HG02943 (cell line): ENCODE data around the gene GAB3.

Experiments used
- ATAC-seq: cut with Tn5 transposase; IDR thresholded peaks from one replicate; pipeline ENCODE4 v1.9.1; 2021; ENCODE audit warnings: mild to moderate bottlenecking, low read depth, moderate library complexity; ENCODE audit not compliant: unreplicated experiment

GAB3 gene, protein sequence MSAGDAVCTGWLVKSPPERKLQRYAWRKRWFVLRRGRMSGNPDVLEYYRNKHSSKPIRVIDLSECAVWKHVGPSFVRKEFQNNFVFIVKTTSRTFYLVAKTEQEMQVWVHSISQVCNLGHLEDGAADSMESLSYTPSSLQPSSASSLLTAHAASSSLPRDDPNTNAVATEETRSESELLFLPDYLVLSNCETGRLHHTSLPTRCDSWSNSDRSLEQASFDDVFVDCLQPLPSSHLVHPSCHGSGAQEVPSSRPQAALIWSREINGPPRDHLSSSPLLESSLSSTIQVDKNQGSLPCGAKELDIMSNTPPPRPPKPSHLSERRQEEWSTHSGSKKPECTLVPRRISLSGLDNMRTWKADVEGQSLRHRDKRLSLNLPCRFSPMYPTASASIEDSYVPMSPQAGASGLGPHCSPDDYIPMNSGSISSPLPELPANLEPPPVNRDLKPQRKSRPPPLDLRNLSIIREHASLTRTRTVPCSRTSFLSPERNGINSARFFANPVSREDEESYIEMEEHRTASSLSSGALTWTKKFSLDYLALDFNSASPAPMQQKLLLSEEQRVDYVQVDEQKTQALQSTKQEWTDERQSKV

DNA sequence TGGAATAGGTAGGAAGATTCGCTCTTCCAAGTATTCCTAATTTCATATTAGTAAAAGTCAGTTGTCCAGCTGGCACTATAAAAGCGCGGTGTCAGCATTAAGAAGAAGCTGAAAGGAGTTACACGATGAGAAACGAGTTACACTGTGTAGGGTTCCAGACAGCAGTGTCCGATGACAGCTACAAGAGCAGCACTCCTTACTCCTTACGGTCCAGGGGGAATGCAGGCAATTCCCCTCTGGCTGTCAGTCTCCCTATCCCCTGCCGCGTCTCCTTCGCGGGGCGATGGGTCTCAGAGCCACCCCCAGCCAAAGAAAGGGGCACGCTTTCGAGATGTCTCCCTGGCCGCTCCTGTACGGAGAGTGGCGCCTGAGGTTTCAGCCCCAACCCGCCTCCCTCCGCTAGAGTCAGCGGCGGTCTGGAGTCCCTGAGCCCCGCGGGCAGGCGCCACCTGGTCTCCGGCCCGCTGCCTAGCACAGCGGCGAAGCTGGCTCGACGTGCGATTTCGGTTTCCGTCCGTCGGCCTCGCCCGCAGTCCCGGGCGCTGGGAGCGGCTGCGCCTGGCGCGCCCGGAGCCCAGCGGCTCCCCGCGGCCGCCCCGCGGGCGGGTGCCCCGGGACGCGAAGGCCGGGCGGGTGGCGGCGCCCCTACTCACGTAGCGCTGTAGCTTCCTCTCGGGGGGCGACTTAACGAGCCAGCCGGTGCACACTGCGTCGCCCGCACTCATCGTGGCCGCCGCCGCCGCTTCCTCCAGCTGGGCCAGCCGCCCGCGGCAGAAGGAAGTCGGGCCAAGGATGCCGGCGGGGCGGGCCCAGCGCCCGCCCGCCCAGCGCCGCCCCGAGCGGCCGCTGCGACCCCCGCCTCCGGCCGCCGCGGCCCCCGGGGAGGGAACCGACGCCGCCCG is at the start of gene GAB3:
Gene GAB3, minus strand, starts transcription at position 777 of the 902 bp plus-strand sequence. Its CDS starts 52 bp downstream, at position 725.
- no peak for ATAC-seq

DNA sequence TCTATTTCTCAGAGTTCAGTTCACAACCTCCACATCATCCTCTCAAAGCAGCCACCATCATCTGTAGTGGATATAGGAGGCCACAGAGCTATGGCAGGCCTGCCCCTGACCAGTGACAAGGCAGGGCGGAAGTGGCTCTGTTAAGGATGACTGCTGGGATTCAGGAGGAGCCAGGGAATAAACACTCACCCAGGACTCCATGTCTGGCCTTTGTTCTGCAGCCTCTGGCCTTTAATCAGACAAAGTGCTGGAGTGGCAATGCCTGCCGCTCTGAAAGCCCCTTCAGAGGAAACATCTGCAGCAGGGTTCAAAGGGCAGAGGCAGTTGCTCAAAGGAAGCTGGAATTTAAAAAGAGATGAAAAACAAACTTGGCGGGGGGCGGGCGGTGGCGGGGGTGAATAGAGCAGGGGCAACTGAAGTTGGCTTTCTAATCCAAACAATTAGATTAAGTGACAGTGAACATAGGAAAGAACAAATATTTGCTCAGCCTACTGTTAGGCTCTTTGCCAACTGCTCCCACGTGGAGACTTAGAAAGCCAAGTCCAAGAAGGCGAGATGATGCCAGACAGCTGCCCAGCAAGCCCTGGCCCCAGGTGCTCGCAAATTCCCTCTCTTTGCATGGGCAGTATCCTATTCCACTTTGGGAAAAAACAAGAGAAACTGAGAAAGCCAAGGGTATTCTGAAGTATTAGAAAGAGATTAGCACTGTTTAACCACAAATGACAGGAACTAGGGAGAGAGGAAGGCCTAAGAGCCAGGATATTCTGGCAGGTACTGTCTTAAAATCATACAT is 48.9 kb upstream of the GAB3 start:
- no peak for ATAC-seq

DNA sequence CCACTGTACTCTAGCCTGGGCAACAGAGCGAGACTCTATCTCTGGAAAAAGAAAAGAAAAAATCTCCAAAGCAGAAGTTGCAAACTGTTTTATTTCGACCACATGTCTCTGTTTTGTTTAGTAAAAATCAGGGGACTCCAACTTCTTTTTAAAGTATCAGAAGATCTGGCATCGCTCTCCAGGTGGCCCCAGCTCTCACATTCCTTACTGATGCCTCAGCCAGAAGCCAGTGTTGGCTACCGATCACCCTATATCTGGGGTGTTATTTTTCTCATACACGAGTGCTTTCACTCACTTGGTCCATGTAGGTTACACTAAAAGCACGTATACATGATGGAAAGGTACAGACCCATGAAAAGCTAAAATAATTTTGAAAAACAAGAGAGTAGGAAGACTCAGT is 46.1 kb upstream of the GAB3 start:
- no peak for ATAC-seq

DNA sequence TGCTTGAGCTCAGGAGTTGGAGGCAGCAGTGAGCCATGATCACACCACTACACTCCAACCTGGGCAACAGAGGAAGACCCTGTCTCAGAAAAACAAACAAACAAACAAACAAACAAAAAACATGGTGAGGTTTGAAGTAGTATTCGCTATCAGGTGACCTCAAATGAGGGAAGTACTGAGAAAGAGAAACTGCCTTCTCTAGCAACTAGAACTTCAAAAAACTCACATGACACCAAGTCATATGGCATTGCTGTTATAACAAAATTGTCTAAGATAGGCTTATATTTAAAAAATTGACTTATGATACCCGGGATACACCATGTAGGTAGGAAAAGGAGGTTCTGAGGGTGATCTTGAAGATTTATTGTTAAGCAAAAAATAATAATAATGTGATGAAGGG is 44.1 kb upstream of the GAB3 start:
- no peak for ATAC-seq

DNA sequence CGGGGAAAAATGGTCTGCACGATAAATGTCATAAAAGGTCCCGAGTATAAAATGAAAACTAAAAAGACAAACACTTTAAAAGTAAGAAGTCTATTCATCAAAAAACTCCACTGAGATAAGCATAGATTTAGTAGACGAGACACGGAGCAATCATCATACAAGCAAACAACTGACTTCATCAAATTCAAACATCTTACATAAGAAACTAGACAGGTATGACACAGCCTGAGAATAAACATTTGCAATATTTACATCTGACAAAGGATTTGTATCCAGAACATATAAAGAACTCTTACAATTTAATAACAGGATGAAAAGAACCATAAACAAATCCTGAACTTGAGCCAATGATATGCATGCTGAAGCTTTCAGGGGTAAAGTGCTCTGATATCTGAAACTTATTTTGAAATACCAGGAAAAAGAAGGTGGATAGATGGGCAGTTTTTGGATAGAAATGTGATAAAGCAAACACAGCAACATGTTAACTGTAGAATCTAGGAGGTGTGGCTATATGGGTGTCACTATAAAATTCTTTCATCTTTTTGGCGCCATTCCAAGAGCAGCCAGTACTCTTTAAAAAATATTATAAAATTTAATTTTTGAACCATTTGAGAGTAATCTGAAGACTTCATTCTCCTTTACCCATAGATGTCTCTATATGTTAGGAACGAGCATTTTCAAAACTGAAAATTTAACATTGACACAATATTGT is 42.4 kb upstream of the GAB3 start:
- no peak for ATAC-seq

DNA sequence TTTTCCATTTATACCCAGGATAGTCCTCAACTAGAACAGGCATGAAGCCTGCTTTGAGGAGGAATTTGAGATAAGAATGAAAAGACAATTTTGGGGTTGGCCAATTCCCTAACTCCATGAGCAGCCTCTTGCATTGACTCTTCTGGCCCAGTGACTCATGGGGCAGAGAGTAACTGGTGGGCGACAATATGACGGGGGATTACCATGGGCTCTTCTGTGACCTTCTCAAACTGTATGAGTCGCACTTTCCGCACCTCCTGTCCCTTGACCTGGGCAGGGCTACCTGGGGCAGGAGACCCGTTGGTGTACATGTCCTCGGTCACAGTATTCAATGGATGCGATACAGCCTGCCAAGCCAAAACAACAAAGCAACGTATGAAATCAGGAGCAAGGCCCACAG is 41.1 kb upstream of the GAB3 start:
- no peak for ATAC-seq

DNA sequence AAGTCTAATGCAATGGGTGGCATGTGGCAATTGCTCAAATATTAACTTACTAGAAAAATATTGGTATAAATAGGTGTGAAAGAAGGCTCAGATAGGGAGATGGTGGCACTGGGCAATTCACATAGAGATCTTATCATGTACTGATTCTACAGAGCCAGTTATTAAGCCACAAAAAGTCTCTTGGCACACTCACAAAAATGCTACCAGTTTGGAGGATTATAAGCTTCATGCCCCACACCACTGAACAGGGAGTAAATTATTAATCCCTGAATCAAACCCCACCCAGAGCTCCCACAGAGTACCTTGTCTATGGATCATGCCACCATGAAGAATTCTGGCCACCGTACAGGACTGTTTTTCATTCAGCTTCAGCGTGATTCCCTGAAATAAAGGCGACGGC is 40.6 kb upstream of the GAB3 start:
- no peak for ATAC-seq

DNA sequence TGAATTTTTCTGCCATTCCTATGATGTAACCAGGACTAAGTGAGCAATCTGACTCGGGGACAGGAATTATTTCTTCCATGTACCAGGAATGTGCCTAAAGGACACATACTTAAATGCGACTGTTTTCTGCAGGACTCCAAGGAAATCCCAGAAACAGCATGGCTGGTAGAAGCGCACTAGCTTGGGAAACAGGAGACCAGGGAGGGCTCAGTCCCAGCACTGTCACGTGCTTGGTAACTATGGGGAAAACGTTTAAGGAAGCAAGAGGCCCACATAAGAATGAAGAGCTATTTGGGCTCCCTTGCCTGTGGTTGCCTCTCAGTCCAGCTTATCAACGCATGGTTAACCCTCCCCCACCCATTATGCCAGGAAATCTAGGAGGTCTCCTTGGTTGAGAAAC is 34.8 kb upstream of the GAB3 start:
- ATAC-seq, result no peak

DNA sequence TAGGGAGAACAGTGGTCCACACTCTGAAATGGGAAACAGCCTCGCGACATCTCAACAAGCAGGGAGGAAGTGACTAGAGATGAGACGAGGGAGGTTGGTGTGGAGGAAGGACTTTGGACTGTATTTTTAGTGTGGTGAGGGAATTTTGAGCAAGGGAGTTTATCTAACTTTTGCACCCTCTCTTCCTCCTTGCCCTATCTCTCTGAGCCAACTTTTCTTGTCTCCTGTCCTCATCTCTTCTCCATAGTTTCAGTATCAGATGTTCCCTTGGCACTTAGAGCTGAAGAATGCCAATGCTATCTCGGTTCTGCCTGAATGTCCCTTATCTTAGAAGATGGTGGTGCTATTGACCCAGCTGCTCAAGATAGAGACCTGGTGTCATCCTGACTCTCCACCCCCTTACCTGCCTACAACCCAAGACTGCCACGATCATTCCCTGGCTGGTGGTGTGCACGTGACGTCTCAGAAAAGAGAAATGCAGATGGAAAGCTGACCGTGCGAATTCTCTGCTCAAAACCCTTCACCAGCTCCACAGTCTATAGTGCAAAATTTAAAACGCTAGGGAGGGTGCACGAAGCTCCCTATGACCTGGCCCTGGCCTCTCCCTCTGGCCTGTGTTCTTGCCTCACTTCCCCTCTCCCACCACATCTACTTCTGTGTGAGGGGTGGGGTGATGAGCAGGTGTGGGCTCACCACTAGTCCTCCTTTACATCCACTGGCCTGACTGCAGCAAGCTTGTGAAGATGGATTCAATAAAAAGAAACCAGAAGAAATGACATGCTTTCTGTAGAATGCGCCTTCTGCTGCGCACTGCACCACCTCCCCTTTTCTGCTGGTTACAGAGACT is 33.5 kb upstream of the GAB3 start:
- no peak for ATAC-seq

DNA sequence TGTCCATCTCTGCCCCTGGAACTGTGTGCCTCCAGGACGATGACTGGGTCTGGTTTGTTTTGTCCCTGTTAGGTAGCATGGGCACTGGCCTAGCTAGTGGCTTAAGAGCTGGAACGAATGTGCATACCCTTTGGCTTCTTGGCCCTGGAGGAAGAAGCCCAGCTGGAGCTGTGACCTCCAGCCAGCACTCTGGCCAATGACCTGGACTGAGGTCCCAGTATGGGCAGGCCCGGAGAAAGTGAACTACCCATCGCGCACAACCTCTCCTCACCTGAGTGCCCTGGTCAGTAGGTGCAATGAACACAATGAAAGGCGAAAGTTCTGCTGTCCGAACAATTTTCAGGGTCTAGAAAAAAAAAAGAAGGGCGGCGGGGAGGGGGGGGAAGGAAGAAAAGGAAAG is 30.1 kb upstream of the GAB3 start:
- no peak for ATAC-seq

DNA sequence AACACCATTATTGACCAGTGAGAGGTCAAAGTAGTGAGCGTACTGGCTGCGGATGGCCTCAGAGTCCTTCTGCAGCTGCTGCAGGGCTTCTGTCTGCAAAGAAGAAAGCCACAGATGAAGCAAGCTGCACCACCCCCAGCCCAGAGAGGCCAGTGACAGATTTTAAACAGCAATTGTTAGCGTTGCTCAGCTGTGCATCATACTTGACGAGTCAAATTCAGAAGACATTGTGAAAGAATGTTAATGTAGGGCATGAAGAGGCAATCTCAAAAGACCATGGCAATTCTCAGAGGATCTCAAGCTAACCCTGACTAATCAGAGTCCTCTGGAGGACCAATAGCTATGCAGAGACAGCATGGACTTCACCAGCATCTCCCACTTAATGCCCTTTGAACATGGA is 28.4 kb upstream of the GAB3 start:
- ATAC-seq, result no peak

DNA sequence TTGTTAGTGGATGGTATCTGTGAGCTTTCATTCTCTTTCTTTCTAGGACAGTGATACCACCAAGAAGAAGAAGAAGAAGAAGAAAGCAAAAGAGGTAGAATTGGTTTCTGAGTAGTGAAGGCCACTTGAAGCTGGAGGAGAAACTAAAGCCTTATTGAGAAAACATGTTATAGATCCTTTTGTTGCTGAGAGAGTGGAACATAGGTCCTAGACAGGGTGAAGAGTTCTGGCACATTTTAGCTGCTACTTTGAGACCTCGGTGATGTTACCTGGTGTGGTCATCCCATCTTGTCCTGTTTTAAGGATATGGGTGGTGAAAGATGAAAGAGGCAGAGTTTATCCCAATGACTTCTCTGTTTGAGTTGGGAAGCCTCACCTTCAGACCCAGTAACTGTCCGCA is 25.9 kb upstream of the GAB3 start:
- no peak for ATAC-seq

DNA sequence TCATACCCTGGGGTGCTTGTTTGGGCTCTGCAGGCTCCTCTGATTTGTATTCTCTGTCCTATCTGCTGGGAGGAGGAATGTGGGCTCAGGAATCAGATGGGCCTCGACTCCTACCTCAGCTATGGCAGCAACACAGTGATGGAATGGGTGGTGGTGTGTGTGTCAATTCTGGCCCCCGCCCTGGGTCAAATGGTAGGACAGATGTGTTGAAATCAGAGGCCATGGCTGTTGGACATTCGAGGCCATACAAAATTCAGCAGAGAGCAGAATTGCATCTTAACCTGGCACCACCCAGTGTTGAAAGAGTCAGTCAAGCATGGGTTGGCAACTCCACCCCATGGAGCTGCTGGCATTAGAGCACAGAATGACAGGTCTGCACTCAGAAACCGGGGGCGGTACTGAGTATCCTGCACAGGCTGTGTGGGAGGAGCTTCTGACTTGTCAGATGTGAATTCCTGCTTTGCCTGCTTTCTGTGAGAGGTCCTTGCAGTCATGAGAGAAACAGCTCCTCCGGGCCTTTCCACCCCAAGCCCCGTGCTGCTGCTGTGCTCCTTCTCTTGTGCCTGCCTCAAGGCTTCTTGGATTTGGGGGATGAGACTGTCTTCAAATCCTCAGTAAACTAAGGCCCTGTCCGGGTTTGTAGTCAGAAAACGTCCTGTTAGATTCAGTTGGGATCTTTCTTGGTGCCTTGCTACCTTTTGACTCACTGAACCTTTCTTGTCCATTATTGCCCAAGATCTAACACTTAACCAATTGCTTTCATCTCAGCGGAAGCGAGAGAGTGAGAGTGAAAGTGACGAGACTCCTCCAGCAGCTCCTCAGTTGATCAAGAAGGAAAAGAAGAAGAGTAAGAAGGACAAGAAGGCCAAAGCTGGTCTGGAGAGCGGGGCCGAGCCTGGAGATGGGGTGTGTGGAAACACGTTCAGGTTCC is 24.8 kb upstream of the GAB3 start:
- no peak for ATAC-seq

DNA sequence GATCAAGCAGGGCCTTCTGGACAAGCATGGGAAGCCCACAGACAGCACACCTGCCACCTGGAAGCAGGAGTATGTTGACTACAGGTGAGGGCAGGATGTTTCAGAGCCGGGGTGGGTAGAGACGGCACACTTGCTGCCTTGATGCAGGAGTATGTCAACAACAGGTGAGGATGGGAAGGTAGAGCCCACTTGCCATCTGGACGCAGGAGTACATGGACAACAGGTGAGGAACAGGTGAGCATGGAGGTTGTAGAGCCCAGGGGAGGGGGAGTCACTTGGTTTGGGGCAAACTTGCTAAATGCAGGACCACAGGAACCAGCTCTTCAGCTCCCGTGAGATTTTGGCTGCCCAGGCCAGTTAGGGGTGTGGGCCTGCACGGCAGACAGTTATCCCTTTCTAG is 23.7 kb upstream of the GAB3 start:
- ATAC-seq, result no peak

DNA sequence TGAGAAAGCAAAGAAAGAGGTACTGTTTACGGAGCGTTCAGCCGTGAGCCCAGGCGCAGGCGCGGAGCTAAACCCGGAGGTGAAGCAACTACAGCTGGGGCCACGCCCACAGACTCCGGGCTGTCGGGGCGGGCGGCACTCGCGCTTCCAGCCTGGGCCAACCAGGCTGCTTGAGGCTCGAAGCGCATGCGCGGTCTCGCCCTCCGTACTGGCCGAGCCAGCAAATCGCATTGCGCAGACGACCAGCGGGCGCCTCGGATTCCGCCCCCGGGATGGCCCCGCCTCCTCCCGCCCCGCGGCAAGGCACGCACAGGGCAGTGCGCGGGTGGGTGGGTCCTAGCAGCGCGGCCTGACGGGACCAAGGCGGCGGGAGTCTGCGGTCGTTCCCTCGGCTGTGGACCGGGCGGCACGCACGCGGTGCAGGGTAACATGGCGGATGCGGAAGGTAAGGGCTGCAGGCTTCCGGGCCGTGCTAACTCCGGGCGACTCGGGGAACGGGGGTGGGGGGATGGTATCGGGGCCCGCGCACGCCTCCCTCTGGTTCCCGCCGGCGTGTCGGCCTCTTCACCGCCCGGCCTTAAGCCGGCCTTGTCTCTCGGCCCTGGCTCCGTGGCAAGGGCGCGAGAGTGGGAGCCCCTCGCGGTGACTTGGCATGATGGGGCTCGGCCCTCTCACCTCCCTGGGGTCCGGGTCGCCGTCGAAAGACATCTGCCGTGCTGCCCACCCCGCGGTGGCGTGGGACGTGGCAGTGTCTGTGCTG is 11.8 kb upstream of the GAB3 start, which contains the start of gene DKC1:
Gene DKC1, plus strand, starts transcription at position 328 of the 760 bp plus-strand sequence. Its CDS starts 102 bp downstream, at position 430.
- ATAC-seq, result peak; percentile 75

DNA sequence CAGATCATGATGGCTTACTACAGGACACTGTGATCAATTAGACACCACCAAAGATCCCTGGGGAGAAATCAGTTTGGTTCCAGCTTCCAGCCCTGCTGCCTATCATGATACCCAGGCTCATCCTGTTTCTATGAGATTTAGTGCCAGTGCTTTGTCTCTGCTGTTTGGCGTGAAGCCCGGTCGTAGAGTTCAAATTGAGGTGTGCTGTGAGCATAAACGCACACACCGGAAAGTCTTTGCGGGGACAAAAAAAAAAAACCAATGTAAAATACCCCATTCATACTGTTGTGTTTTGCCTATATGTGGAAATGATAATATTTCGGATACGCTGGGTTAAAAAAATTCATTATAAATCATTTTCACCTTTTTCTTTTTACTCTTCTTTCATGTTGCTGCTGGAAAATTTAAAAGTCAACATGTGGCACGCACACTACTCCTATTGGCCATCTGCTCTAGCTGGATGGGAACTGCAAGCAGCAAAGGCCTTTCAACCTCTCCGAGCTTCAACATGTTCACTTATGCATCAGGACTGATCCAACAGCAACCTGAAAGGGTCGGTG is 11.2 kb upstream of the GAB3 start:
- ATAC-seq, result no peak

DNA sequence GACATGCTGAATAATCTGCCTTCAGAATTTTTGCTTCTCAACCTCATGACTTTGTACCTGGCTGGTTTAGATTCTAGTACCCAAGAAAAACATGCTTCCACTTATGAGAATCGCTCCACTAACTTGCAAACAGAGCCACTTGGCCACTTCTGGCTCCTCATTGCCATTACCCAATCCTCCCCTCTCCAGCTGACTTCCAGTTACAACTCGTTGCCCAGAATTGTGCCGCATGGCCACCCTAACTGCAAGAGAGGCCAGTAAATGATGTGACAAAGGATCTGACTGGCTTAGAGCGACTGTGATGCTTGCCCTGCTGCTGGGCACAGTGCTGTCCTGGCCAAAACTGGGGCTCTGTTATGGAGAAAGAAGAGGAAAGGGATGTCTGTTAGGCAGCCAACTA is 7.8 kb upstream of the GAB3 start:
- no peak for ATAC-seq
